ENCODE data around the gene SLC35G6.

Gene SLC35G6

DNA sequence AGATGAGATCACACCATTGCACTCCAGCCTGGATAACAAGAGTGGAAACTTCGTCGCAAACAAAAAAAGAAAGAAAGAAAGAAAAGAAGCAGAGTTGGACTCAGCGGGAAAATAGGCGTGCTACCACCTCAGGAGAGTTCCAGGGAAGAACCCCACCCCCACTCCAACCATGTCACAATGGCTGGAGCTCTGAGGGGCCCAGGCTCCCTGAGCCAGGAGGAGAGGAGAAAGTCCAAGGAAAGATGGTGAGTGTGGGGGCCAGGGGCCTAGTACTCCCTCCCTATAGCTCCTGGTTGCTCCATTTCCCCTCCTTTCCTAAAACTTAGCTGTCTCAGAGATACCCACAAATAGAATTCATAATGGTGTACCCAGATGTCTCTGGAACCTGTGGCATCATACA, at the start of gene SLC35G6:
Gene SLC35G6, plus strand, starts transcription at position 172 of the 400 bp plus-strand sequence. Its CDS starts 71 bp downstream, at position 243.
- peak within 1 kb of the TSS; percentile 65; the same call in 1 of the 2 replicates for H3K4me3 ChIP-seq (ENCODE audit: low read depth, low read length)

DNA sequence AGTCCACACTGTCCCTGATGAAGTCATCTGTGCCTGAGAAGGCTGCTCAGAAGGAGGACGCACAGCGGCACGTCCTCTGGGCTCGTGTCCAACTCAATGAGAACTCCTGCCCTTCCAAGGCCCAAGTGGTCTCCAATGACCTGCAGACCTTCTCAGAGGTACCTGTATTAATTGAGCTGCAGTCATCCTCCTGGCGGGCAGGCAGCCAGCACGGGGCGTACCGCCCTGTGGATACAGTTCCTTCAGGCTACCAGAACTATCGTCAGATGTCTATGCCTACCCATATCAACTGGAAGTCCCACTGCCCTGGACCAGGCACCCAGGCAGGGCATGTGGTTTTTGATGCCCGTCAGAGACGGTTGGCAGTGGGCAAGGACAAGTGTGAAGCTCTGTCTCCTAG, 49.0 kb upstream of the SLC35G6 start:
- TF ChIP-seq, protein P1, sequence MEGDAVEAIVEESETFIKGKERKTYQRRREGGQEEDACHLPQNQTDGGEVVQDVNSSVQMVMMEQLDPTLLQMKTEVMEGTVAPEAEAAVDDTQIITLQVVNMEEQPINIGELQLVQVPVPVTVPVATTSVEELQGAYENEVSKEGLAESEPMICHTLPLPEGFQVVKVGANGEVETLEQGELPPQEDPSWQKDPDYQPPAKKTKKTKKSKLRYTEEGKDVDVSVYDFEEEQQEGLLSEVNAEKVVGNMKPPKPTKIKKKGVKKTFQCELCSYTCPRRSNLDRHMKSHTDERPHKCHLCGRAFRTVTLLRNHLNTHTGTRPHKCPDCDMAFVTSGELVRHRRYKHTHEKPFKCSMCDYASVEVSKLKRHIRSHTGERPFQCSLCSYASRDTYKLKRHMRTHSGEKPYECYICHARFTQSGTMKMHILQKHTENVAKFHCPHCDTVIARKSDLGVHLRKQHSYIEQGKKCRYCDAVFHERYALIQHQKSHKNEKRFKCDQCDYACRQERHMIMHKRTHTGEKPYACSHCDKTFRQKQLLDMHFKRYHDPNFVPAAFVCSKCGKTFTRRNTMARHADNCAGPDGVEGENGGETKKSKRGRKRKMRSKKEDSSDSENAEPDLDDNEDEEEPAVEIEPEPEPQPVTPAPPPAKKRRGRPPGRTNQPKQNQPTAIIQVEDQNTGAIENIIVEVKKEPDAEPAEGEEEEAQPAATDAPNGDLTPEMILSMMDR (IDR thresholded peaks at IDR 0.05; ENCODE audit: low read depth, low read length), result no peak
- no peak overlapping the region for H3K4me3 ChIP-seq (ENCODE audit: low read depth, low read length)

DNA sequence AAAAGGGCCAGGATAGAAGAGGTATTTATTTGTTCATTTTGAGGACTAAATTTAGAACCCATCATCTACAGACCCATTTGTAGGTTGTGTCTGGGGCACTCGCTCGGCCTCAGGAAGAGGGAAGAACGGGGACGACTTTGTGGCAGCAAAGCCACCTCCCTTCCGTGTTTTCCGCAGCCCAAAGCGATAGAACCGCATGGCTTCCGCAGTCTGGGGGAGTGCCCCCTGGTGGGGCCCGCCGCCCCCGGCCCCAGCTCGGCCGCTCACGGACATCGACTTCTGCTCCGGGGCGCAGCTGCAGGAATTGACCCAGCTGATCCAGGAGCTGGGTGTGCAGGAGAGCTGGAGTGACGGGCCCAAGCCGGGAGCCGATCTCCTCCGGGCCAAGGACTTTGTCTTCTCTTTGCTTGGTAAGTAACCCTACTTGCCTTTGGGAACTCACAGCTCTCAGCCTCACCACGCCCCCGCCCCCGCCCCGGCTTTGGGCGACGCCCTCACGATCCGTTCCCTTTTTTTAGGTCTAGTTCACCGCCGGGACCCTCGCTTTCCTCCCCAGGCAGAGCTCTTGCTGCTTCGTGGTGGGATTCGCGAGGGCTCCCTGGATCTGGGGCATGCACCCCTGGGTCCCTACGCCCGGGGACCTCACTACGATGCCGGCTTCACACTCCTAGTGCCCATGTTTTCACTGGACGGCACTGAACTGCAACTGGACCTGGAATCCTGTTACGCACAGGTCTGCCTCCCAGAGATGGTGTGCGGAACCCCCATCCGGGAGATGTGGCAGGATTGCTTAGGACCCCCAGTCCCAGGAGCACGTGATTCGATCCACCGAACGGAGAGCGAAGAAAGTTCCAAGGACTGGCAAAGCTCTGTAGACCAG, 45.3 kb upstream of the SLC35G6 start:
- H3K4me3 ChIP-seq (ENCODE audit: low read depth, low read length), result peak overlapping the region; percentile 44
- TF ChIP-seq, protein P1 (IDR thresholded peaks at IDR 0.05; ENCODE audit: low read depth, low read length), result no peak

DNA sequence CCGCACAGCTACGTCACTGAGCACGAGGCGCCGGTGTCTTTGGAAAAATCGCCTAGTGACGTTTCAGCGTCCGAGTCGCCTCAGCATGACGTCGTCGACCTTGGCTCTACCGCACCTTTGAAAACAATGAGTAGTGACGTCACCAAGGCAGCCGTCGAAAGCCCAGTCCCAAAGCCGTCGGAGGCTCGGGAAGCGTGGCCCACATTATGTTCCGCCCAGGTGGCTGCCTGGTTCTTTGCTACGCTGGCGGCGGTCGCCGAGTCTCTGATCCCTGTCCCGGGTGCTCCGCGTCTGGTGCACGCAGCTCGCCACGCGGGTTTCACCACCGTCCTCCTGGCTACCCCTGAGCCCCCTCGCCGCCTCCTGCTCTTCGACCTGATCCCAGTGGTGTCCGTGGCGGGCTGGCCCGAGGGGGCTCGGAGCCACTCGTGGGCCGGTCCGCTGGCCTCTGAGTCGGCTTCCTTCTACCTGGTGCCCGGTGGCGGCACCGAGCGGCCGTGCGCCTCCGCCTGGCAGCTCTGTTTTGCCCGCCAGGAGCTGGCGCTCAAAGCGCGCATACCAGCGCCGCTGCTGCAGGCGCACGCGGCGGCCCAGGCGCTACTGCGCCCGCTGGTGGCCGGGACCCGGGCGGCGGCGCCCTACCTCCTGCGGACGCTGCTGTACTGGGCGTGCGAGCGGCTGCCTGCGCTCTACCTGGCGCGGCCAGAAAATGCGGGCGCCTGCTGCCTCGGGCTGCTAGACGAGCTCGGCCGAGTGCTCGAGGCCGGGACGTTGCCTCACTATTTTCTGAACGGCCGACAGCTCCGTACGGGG, 44.5 kb upstream of the SLC35G6 start:
- peak overlapping the region; percentile 35 for H3K4me3 ChIP-seq (ENCODE audit: low read depth, low read length)
- TF ChIP-seq, protein P1 (IDR thresholded peaks at IDR 0.05; ENCODE audit: low read depth, low read length), result peak; percentile 71

DNA sequence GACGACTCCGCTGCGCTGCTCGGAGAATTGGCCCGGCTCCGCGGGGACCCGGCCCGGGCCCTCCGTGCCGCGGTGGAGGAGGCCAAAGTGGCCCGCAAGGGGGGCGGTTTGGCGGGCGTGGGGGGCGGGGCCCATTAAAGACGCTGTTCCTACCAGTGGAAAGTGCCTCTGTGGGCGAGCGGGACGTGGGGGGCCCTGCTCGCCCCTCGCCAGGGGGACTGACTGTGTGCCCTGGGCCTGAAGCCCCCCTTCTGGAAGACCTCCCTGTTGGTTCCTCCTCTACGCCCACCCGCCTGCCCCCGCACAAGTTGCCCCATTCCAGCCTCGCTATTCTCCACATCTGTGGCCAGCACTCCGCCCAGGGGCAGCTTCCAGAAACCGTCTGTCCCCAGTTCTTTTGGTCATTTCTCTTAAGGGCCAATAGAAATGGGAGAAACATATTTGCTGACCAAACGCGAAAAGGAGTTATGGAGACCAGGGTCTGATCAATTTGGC, 43.8 kb upstream of the SLC35G6 start:
- TF ChIP-seq, protein P1 (IDR thresholded peaks at IDR 0.05; ENCODE audit: low read depth, low read length), result no peak
- H3K4me3 ChIP-seq (ENCODE audit: low read depth, low read length), result peak overlapping the region; percentile 35

DNA sequence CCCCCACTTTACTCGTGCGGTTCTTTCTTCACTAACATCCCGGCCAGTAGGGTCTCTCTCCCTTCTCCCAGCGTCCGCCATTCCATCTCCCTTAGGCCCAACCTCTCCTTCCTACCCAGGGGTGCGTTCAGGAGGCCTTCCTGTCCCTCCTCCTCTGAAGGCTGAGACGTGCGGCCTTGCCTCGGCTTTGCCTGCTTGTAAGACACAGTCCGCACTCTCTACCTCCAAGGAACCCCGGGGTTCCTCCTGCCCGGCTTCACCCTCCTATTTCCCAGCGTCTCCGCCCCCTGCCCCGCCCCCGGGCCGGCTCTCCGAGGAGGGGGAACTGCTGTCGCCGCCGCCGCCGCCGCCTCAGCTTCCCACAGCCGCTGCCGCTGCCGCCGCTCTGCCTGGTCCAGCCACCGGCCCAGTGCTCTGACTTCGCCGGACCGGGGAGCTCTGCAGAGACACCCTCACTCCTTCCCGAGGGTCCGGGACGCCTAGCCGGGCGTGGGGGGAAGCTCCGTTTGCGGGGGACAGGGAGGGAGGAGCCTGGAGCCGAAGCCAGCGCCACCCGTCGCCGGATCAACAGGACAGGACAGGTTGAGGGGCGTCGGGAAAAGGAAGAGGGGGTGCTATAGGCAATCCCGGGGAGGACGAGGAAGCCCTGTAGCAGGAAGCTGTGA, 43.2 kb upstream of the SLC35G6 start:
- no peak overlapping the region for H3K4me3 ChIP-seq (ENCODE audit: low read depth, low read length)
- TF ChIP-seq, protein P1 (IDR thresholded peaks at IDR 0.05; ENCODE audit: low read depth, low read length), result no peak

Data from WI38 (cell line).